GDM1 (cell line): ENCODE data around the gene KIF11.
"Not testable (repeated sequence)": the region's sequence is repeated elsewhere in the genome, so short reads cannot be mapped to it uniquely, and the experiment has no call there.

ENCODE experiments used
- DNase-seq: peaks from one replicate; lab custom pipeline; 2025; lab: John Stamatoyannopoulos, UW

The KIF11 gene

GRCh38 chr10:92590623-92591549, 2.0 kb upstream of the KIF11 start:
- no peak for DNase-seq

GRCh38 chr10:92591550-92592022, 1.3 kb upstream of the KIF11 start:
- peak; percentile 91 for DNase-seq

GRCh38 chr10:92593619-92594588, 974 bp downstream of the KIF11 start:
- no peak for DNase-seq

- DNase-seq: no peak
Observed at GRCh38 chr10:92595505-92595904, 2.6 kb downstream of the KIF11 start.

GRCh38 chr10:92598321-92598720, 5.4 kb downstream of the KIF11 start:
- DNase-seq: no peak

- DNase-seq: no peak
Observed at GRCh38 chr10:92604841-92605240, 11.9 kb downstream of the KIF11 start.

- DNase-seq: no peak
Observed at GRCh38 chr10:92615515-92615914, 22.6 kb downstream of the KIF11 start.

GRCh38 chr10:92619368-92619767, 26.4 kb downstream of the KIF11 start:
- no peak for DNase-seq

GRCh38 chr10:92627845-92628480, 35.0 kb downstream of the KIF11 start:
- DNase-seq: no peak

GRCh38 chr10:92629945-92630344, 37.0 kb downstream of the KIF11 start:
- no peak for DNase-seq

- DNase-seq: no peak
Observed at GRCh38 chr10:92638037-92638436, 45.1 kb downstream of the KIF11 start.

GRCh38 chr10:92640107-92640506, 47.2 kb downstream of the KIF11 start:
- no peak for DNase-seq

- no peak for DNase-seq
Observed at GRCh38 chr10:92641492-92641891, 48.6 kb downstream of the KIF11 start.

GRCh38 chr10:92644921-92645320, 52.0 kb downstream of the KIF11 start:
- DNase-seq: no peak

- DNase-seq: not testable (repeated sequence)
Observed at GRCh38 chr10:92650864-92651263, 57.9 kb downstream of the KIF11 start.

GRCh38 chr10:92655426-92655825, 62.5 kb downstream of the KIF11 start:
- no peak for DNase-seq

- no peak for DNase-seq
Observed at GRCh38 chr10:92656266-92656961, 63.5 kb downstream of the KIF11 start.

GRCh38 chr10:92657024-92657423, 64.1 kb downstream of the KIF11 start:
- no peak for DNase-seq

GRCh38 chr10:92662848-92663247, 69.9 kb downstream of the KIF11 start:
- DNase-seq: no peak

- DNase-seq: no peak
Observed at GRCh38 chr10:92664322-92664721, 71.4 kb downstream of the KIF11 start.

GRCh38 chr10:92667078-92667477, 74.1 kb downstream of the KIF11 start:
- DNase-seq: no peak
